ENCODE measurements around the gene RASA3. TPM values are rescaled to one million over a fixed set of nuclear protein-coding genes. Genes with fewer than 3 reads are reported as not detected.

RASA3 gene
- total RNA-seq, 1 experiment from 2014 or later = 18.6 TPM

- H3K9ac ChIP-seq (ENCODE audit: low read length) = no peak overlapping the region
- ChIA-PET CTCF (no interaction called here), RAD21 (ENCODE audit: low non-redundant PET in 1 of 2, low total read pairs in 2 of 2, uncharacterized antibody in 2 of 2, unreplicated experiment in 2 of 2) (no interaction called here), POLR2A (no interaction called here)
- H3K9me2 ChIP-seq (ENCODE audit: insufficient read depth) = no peaks in the 10 kb centered on the region
- no peak overlapping the region for H3K4me3 ChIP-seq (replicated peaks in 1 of 2; ENCODE audit: low read depth in 1 of 2, low read length in 2 of 2)
- intact Hi-C loops (cut with micrococcal nuclease) = no loop called here
- no TSS peak for BruUV-seq (replicated peaks)
- ATAC-seq = no peak
- no peaks in the 10 kb centered on the region for H3K27me3 ChIP-seq (ENCODE audit: insufficient read depth, low read length)
- no peaks in the 10 kb centered on the region for H3K79me2 ChIP-seq (ENCODE audit: insufficient read depth, low read length)
- no peaks in the 10 kb centered on the region for H4K20me1 ChIP-seq (ENCODE audit: insufficient read depth)
- no peak overlapping the region for H3K4me2 ChIP-seq (ENCODE audit: low read length)
- TF ChIP-seq FOSL1 (IDR thresholded peaks at IDR 0.05; ENCODE audit: low read depth) = no peak
- TF ChIP-seq RAD21 (IDR thresholded peaks at IDR 0.05; ENCODE audit: low read depth) = no peak
- no peak for TF ChIP-seq YY1 (IDR thresholded peaks at IDR 0.05; ENCODE audit: extremely low read depth, insufficient replicate concordance, low read depth, low read length)
- TF ChIP-seq TCF7L2 (IDR thresholded peaks at IDR 0.05; ENCODE audit: borderline replicate concordance, extremely low read depth, insufficient read depth, insufficient read length) = no peak
- no peak for TF ChIP-seq POLR2AphosphoS5 (IDR thresholded peaks at IDR 0.05; ENCODE audit: low read depth, low read length)
- TF ChIP-seq CEBPB (IDR thresholded peaks at IDR 0.05; ENCODE audit: low read depth) = no peak
- TF ChIP-seq SP1 (IDR thresholded peaks at IDR 0.05; ENCODE audit: low read depth) = no peak
- no peak for TF ChIP-seq SRF (IDR thresholded peaks at IDR 0.05; ENCODE audit: low read depth)
- TF ChIP-seq CTCF (IDR thresholded peaks at IDR 0.05 in 2 of 3, conservative IDR thresholded peaks at IDR 0.05 in 1 of 3; ENCODE audit: borderline replicate concordance in 1 of 3, insufficient read depth in 1 of 3, low read depth in 2 of 3, low read length in 2 of 3) = no peak
- DNase-seq (ENCODE audit: low read depth, low spot score) = no peak
- no peaks in the 10 kb centered on the region for H3K9me3 ChIP-seq (ENCODE audit: control insufficient read depth in 1 of 2, insufficient read depth in 1 of 2, low read depth in 1 of 2, low read length in 2 of 2)
- H3K4me1 ChIP-seq (ENCODE audit: control insufficient read depth in 1 of 2, insufficient read depth in 2 of 2, low read length in 2 of 2) = no peaks in the 10 kb centered on the region
- no peak overlapping the region for H2AFZ ChIP-seq (ENCODE audit: low read depth, low read length, poor library complexity, severe bottlenecking)
- no peak overlapping the region for H3K27ac ChIP-seq (ENCODE audit: low read depth, low read length)
- H3K36me3 ChIP-seq (ENCODE audit: control insufficient read depth in 1 of 2, insufficient read depth in 2 of 2, low read length in 2 of 2) = no peaks in the 10 kb centered on the region
These were observed 133.4 kb downstream of the RASA3 start for GRCh38 chr13:113998781-113999617.

Data from HCT116 (cell line).